GM19099 (cell line): ENCODE measurements around the gene WWOX.

Experiments used
- POLR2A ChIP-seq: IDR thresholded peaks from 3 replicates; pipeline ENCODE4 v1.6.1; 2011; ENCODE audit warnings: low read depth; ENCODE audit not compliant: insufficient read length; ENCODE audit errors: extremely low read depth

Gene WWOX

DNA sequence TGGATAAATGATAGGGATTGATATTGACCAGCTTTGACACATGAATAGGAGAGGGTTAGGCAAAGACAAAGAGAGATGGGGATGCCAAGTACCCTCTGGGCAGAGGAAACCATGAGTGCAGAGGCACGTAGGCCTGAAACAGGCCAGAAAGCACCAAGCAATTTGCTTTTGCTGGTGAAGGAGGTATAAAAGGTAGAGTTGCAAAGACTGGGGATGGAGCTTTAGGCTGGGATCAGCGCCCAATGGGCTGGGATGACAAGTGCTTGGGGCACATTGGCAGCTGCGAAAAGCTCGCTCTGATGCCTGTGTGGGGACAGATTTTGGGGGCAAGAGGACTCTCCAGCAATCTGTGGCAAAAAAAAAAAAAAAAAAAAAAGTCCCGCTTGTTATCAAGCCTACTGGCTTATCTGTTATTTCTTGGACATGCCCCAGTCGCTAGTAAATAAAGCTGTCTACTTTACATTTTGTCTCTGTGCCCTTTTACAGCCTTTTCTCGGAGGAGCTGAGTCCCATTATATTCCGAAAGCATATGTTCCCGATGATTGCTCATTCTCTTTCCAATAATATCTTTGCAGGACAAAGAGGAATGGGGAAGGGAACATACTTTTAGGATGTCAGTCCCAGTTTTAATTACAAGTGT is 922.7 kb downstream of the WWOX start:
- no peak for TF ChIP-seq POLR2A

DNA sequence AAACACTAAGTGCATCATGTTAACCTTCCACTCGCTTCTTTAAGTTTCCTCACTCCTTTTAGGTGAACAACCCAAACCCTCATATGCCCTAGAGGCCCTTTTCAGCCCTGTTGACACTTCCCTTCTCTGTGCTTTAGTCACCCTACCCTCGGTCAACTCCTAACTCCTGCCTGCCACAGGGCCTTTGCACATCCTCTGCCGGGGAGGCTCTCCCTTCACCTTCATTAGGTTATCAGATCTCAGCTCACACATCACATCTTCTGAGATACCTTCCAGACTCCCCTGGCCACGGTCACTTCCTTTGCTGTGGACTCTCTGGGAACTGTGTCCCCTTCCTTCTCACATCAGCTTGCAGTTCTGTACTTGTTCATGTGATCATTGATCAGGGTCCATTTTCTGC is 926.7 kb downstream of the WWOX start:
- no peak for TF ChIP-seq POLR2A

DNA sequence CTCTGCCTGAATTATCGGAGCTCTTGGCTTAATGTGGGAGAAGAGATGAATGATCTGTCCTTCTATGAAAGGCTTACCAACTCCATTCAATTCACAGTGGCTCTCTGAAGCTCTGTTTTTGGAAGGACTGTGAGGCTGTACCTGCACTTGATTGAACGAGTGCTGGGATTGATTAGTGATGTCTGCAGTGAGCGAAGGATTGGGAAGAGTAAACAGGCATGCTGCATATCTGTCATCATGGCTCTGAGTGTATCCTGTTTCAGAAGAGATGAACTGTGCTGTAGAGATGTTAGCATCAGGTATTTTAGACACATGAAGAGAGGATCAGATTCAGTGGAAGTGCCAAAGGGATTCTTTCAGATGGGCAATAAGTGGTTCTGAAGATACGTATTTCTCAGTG is 937.1 kb downstream of the WWOX start:
- TF ChIP-seq POLR2A: no peak

DNA sequence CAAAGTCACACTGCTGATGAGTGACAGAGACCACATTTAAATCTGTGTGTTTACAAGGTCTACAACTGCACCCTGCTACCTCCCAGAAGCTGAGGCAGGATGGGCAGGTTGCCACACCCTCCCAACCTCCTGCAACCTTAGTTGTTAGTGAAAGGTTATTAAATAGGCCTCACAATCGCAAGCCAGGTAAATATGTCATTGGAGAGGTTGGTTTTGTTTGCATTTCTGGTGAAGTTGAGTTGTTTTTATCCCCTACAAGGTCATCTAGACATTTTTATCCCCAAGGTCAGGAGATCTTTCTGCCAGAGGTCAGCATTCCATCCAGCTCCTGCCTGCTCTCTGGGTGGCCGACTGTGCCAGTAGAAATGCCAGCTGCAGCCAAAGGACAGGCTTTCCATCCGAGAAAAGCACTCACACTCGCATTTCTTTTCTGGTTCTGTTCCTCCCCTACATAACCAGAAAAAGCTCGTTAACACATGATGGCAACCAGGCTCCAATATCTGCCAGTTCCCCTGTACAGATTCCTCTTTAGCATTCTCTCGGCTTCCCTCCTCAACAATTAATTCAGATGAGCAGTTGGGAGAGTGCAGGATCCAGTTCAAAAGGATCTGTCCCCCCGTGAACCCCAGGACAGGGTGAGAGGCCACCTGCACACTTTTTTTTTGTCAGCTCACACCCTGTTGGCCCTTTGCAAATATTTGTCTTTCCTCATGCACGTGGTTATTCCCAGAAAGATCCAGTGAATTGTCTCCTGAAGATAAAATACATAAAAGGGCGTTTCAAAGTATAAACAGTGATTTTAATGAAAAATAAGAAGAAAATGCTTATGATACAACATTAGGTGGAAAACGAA is 938.3 kb downstream of the WWOX start:
- no peak for TF ChIP-seq POLR2A

DNA sequence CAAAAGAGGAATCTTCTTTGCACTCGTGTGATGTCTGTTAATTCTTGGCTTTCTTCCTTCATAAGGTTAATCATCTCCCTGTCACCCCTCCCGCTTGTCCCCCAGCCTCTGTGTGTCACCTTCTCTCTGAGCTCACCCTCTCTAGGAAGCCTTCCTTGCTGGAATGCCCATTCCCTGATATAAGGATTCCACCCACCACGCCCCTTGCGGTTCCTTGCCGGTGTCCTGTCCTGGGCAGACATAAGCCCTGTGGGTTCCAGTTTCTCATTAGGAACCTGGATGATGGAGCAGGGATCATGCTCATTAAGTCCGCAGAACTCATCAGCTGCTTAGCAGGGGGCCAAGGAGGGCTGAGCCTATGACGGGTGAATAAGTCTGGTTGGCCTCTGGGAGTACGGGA is 941.8 kb downstream of the WWOX start:
- TF ChIP-seq POLR2A: no peak

DNA sequence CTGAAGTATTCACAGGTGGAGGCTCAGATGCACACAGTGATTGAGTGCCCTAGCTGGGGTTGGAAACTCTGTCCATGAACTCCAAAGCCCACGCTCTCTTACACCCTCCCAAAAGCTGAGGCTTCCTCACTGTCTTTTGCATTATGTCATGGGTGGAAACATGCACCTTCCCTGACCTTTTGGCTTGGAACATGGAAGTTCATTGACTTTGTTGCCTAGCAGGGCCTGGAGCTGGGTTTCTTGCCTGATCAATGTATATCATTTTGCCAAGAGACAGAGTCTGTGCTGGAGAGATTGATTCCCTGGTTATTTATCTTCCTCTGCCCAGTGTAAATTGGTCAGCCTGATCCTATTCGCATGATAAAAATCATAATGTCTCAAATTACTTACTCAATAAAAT is 942.7 kb downstream of the WWOX start:
- no peak for TF ChIP-seq POLR2A

DNA sequence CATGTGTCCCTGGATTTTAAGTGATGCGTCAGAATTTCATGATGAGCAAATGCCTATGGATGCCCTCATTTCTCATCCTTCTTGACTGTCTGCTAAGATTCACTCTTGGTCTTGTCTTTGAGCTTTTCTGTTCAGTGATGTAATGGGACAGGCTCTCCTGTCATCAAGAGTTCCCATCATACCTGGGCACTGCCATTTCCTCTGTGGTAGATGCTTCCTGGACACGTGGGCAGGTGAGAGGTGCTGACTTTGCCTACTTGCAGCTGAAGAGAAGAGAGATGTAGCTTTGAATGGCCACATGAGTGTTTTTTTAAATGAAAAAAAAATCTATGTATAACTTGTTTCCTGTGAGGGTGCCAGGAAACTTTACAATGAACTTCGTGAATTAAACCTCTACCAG is 943.4 kb downstream of the WWOX start:
- no peak for TF ChIP-seq POLR2A

DNA sequence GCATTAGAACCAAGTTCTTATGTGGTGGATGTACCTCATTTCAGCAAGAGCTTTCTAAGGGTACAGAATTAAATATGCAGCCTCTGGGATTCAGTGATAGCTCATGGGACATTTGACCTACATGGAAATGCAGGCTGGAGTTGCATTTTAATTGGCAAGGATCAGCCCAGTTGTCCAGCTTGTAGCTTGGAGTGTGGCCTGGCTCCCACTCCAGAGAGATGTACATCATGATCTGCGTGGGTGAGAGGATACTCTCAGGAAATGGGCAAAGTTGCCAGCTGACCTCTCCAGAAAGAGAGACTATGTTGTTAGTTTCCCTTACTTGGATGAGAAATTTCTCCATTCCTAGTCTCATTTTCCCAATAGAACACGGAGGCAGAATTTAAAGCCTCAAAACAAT is 945.7 kb downstream of the WWOX start:
- TF ChIP-seq POLR2A: no peak

DNA sequence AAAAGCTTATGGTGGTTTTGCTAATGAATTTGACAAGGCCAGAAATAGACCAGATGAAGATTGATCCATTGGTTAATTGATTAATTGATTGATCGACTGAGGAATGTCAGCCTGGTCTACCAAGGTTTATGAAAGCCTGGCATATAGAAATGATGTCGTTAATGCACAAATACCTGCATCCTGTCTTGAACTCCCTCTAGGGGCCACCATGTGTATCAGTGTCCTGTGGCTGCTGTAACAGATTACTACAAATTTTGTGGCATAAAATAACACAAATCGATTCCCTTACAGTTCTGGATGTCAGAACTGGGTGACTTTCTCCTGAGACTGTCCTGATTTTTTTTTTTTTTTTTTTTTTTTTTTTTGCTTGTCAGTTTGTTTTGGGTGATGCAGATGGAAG is 947.9 kb downstream of the WWOX start:
- TF ChIP-seq POLR2A: no peak

DNA sequence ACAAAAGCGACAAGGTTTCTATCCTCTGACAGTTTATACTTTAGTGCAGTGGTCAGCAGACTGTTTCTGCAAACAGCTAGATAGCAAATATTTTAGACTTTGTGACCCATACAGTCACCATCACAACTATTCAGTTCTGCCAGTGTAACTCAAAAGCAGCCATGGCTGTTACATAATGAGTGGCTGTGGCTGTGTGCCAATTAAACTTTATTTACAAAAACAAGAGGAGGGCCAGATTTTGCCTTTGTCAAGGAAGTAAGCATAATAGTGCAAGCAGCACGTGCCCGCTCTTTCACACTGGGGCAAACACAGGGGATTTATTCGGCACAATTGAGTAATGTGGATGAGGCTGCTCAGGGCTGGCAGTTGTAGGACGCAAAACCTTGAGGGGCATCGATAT is 949.6 kb downstream of the WWOX start:
- no peak for TF ChIP-seq POLR2A

DNA sequence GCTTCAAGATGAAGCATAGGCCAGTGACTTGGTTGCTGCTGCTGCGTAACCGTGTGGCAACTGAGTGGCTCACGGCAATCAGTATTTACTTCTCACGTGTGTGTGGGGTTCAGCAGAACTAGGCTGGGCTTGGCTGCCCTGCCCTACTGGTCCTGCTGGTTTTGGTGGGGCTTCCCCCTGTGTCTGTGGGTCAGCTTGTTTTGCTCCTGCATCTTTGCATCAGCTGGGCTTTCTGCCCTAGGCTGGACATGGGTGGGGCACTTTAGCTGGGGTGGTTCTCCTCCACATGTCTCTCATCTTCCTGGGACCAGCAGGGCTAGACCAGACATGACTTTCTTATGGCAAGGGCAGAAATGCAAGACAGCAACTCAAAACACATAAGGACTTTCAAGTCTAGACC is 950.6 kb downstream of the WWOX start:
- TF ChIP-seq POLR2A: no peak

DNA sequence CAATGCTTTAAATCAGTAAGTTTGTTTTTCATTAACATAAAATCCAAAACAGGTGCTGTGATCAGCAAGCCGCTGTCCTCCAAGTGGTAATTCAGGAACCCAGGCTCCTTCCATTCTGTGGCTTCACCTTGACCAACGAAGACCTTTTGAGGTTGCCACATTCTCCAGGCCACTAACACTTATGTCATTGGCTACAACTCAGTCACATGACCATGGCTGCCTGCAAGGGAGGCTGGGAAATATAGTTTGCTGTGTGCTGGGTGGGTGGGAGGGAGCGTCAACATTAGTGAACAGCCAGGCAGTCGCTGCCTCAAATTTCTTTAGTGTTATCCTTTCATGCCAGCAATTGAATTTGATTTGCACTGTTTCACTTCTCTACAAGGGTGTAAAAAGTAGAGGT is 951.9 kb downstream of the WWOX start:
- no peak for TF ChIP-seq POLR2A

DNA sequence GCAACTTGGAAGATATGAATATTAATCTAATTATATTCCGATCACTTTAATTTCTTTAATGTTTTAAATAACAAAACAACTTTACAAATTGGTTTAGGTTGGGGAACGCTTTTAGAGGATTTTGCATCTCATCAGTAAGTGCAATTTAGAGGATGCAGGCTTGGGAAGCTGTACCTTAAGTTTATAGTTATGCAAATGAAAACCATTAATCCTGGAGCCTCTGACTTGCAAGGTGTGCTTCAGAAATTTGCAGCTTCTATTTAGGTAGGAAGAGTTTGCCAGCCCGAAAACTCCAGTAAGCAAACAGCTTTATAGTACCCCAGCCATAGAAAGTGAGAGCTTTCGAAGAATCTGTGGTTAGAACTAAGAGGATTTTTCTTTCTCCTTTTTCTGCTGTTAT is 954.1 kb downstream of the WWOX start:
- no peak for TF ChIP-seq POLR2A

DNA sequence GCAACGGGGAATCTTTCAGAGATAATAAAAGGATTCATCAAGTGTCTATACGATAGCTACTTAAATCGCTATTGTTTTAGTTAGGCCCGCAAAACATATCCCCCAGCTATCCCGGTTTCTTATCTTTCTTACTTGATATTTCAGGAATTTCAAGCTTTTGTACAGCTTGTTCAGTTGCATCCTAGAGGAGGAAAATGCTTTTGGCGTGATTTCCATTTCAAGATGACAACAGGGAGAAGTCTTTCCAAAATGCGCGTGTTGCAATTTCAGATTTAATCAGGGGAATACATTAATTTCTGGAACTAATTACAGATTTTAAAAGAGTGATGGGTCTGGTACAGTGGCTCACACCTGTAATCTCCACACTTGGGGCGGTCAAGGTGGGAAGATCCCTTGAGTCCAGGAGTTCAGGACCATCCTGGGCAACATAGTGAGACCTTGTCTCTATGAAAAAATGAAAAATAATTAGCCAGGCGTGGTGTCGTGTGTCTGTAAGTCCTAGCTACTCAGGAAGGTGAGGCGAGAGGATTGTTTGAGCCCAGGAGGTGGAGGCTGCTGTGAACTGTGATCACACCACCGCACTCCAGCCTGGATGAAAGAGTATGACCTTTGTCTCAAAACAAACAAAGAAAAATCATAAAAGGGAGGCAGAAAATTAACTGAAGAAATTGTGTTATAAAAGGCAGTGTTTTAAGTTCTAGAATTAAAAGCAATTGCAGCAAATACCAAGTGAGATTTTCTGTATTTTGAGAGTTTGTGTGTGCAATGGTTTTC is 954.9 kb downstream of the WWOX start:
- no peak for TF ChIP-seq POLR2A

DNA sequence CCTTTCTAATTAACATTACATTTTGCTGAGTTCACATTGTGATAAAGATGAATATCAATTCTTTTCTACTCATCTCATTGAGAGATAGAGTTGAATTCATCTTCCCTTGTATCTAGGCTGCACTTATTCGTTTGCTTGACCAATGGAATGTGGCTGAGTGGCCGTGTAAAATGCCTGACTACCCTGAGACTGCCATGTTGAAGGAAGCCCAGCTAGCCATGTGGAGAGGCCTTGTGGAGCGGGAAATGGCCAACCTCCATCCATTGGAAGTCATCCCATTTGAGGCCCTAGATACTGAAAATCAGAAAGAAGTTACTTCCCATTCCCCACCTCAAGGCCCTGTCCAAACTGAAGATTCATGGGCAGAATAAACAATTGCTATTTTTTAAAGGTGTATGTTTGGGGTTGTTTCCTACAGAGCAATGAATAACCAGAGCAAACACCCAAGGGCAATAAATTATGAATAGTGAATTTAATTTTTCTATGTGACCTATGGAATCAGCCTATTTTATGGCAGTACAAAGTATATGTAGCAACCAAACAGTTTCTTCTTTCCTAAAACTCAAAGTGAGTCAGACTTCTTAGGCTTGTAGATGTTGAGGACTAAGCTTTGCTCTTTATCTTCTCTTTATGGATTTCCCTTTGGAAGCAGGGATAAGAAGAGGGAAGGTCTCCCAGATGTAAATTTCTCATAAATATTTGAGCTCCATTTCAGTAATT is 956.0 kb downstream of the WWOX start:
- no peak for TF ChIP-seq POLR2A

DNA sequence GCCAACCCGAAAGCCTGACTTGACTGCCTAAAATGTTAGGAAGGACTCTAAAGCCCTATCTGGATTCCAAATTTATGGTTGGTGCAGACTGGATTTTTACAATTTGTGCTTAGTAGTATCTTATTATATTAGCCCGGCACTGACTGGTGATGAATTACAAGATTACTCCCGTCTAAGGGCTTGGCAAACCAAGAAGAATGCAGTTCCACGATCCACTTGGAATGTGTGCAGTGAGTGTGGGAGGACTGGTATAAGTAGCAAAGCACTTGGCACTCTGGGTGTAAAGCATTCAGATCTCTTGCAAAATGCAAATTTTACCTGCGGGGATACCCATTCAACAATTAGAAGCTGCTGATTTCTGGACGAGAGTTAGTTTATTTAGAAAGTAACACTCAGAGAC is 961.7 kb downstream of the WWOX start:
- no peak for TF ChIP-seq POLR2A

DNA sequence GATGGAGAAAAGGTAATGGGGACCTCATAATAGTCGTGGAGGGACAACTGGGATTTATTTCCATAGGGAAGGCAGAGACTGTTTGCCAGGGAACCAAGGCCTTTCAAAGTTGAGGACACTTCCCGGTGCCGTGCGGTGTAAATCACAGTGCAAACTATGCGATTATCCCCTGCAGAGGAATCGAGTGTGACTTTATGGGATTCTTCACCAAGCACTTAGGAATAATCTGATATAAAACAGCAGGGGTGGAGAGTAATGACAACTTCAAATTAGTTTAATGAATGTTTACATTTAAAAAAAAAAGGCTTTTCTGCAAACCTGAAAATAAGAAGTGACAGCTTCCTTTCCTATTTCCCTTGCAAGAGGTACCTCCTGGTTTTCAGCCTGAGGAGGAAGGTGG is 962.9 kb downstream of the WWOX start:
- TF ChIP-seq POLR2A: no peak
